Nephron progenitor cell (in vitro differentiated cells): ENCODE measurements around the gene C6orf89.

Experiments
- DNase-seq: peaks from one replicate; pipeline ENCODE4 v3.0.0; 2021
- H3K27ac Mint-ChIP-seq: 2 replicates; pipeline ENCODE4 v1.8.0; 2021; ENCODE audit warnings: mild to moderate bottlenecking, moderate library complexity, mixed read lengths
- H3K27me3 Mint-ChIP-seq: 2 replicates; pipeline ENCODE4 v1.8.0; 2021; ENCODE audit warnings: mild to moderate bottlenecking, low read depth, mixed read lengths; ENCODE audit not compliant: poor library complexity
- H3K36me3 Mint-ChIP-seq: 2 replicates; pipeline ENCODE4 v1.8.0; 2021; ENCODE audit warnings: low read depth, mixed read lengths
- H3K4me1 Mint-ChIP-seq: 2 replicates; pipeline ENCODE4 v1.8.0; 2021; ENCODE audit warnings: mixed read lengths
- H3K4me3 Mint-ChIP-seq: 2 replicates; pipeline ENCODE4 v1.8.0; 2021; ENCODE audit warnings: mild to moderate bottlenecking, moderate library complexity, mixed read lengths
- H3K9me3 Mint-ChIP-seq: 2 replicates; pipeline ENCODE4 v1.8.0; 2021; ENCODE audit warnings: mild to moderate bottlenecking, moderate library complexity, mixed read lengths
- TF ChIP-seq, protein P1 (sequence below): fragments of 200-600 bp; sonication (generic); IDR thresholded peaks from 2 replicates; pipeline ENCODE4 v1.5.0; 2021; ENCODE audit warnings: antibody characterized with exemption

C6orf89 gene

DNA sequence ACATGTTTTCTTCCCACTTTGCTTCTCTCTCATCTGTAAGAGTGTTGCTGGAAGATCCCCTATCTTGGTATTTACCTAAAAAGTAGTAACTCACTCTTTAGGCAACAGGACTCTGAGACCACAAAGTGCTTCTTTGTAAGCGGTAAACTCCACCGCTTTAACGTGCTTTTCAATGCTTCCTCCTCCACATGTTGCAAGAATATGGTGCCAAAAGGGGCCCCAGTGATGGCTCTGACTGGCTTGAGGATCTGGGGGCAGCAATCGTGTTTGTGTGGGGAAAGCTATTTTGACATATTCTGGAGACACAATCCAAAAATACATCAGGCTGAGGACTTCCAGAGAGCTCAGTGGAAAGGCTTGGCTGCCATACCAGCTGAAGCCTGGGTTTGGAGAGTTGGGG lies 34.1 kb upstream of the C6orf89 start:
- Mint-ChIP-seq H3K4me1 (peaks cover 38% of the 10 kb centered on the region), H3K27ac (peak overlapping the region; percentile 41), H3K4me3 (no peak overlapping the region), H3K36me3 (peaks cover 17% of the 10 kb centered on the region), H3K9me3 (no peaks in the 10 kb centered on the region), H3K27me3 (peaks cover 15% of the 10 kb centered on the region)
- no peak for DNase-seq
- TF ChIP-seq, protein P1, sequence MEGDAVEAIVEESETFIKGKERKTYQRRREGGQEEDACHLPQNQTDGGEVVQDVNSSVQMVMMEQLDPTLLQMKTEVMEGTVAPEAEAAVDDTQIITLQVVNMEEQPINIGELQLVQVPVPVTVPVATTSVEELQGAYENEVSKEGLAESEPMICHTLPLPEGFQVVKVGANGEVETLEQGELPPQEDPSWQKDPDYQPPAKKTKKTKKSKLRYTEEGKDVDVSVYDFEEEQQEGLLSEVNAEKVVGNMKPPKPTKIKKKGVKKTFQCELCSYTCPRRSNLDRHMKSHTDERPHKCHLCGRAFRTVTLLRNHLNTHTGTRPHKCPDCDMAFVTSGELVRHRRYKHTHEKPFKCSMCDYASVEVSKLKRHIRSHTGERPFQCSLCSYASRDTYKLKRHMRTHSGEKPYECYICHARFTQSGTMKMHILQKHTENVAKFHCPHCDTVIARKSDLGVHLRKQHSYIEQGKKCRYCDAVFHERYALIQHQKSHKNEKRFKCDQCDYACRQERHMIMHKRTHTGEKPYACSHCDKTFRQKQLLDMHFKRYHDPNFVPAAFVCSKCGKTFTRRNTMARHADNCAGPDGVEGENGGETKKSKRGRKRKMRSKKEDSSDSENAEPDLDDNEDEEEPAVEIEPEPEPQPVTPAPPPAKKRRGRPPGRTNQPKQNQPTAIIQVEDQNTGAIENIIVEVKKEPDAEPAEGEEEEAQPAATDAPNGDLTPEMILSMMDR, result no peak

DNA sequence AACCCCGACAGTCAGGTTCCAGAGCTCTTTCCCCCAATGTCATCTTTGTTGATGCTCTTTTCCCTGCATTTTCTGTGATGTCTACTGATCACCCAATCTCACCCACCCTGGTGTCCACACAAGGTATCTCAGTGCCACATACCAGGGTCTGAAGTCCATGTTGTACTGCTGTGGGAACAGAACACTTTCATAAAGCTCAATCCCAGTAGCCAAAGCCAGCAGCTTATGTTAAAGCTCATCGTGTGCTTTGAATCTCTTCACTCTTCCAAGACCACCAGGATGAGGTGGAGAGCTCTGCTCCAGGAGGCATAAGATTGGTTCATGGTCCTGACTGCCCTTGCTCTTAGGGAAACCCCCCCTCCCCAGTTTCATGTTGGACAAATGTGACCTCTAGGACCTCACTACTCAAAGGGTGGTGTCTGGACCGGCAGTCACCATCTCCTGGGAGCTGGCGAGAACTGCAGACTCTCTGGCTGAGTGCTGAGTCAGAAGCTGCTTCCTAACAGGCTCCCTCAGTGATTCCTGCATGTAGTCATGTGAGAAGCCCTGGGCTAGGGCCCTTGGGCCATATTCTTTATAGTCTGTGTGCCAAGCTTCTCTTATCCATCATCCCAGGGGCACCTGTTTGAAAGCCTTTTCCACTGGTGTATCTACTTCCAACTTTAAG lies 33.1 kb upstream of the C6orf89 start:
- Mint-ChIP-seq H3K27ac (peak overlapping the region; percentile 75), H3K4me1 (peaks cover 36% of the 10 kb centered on the region), H3K9me3 (no peaks in the 10 kb centered on the region), H3K36me3 (peaks cover 22% of the 10 kb centered on the region), H3K4me3 (no peak overlapping the region), H3K27me3 (peaks cover 10% of the 10 kb centered on the region)
- TF ChIP-seq, protein P1, result no peak
- DNase-seq, result no peak

DNA sequence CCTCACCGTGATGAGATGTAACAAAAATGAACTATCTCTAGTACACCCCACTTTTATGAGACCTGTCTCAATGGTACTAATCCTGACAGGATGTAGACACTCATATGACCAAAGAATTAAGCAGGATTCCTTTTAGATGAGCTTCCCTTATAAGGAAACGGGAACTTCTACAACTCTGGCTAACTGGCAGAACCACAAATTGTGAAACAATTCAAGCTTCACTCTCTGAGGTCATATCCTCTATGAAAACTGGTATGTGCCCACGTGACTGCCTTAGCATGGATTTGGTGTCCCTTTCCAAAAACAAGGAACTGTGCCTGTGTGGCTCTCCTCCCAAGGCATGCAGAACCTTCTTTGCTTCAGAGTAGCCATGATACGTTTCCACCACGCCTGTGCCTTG lies 32.4 kb upstream of the C6orf89 start:
- peak overlapping the region; percentile 75 for H3K27ac Mint-ChIP-seq
- DNase-seq, result no peak
- peaks cover 29% of the 10 kb centered on the region for H3K4me1 Mint-ChIP-seq
- no peak overlapping the region for H3K4me3 Mint-ChIP-seq
- no peaks in the 10 kb centered on the region for H3K9me3 Mint-ChIP-seq
- H3K36me3 Mint-ChIP-seq, result peaks cover 23% of the 10 kb centered on the region
- TF ChIP-seq, protein P1, result no peak
- peaks cover 7% of the 10 kb centered on the region for H3K27me3 Mint-ChIP-seq

DNA sequence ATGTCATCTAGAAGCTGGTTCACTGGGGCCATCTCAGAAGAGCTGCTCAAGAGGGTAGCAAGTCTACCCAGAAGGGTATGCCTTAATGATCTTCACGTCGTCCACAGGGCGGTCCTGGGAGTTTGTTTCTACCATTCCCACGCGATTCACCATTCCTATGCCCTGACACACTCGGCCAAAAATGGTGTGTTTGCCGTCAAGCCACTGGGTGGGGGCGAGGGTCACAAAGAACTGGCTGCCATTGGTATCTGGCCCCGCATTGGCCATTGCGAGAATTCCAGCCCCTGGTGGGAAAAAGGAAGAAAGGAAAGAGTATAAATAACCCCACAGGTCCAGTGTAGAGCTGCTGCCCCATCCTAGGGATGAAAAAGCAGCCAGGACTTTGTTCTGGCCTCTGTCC lies 30.0 kb upstream of the C6orf89 start:
- no peak overlapping the region for H3K27ac Mint-ChIP-seq
- H3K4me3 Mint-ChIP-seq, result no peak overlapping the region
- no peaks in the 10 kb centered on the region for H3K9me3 Mint-ChIP-seq
- H3K4me1 Mint-ChIP-seq, result peaks cover 10% of the 10 kb centered on the region
- TF ChIP-seq, protein P1, result no peak
- no peak for DNase-seq
- H3K27me3 Mint-ChIP-seq, result no peaks in the 10 kb centered on the region
- peaks cover 44% of the 10 kb centered on the region for H3K36me3 Mint-ChIP-seq

DNA sequence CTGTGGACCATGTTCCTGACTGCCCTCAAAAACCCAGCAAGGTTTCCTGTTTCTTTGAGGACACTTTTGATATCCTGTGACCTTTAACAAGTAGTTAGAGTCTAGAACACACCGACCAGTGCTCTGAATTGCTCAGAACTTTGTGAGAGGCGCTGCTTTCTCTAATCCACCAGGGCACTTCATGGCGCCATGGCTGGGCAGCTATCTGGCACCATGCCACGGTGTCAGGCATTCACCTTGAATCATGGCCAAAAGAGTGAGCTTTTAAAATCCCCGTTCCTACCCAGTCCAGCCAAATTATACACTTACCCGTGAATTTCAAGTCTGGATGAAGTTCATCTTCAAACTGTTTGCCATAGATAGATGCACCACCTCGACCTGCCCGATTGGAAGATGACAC lies 29.5 kb upstream of the C6orf89 start:
- TF ChIP-seq, protein P1, result no peak
- Mint-ChIP-seq H3K36me3 (peaks cover 49% of the 10 kb centered on the region), H3K27me3 (no peaks in the 10 kb centered on the region), H3K27ac (no peak overlapping the region), H3K9me3 (no peaks in the 10 kb centered on the region), H3K4me1 (peaks cover 6% of the 10 kb centered on the region), H3K4me3 (no peak overlapping the region)
- no peak for DNase-seq

DNA sequence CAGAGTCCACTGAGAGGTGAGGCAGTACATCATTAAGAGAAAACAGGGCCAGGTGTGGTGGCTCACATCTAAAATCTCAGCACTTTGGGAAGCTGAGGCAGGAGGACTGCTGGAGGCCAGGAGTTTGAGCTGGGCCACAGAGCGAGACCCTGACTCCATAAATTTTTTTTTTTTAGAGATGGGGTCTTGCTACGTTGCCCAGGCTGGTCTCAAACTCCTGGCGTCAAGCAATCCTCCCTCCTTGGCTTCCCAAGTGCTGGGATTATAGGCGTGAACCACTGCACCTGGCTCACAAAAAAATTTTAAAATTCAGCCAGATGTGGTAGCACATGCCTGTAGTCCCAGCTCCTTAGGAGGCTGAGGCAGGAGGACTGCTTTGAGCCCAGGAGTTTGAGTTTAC lies 28.4 kb upstream of the C6orf89 start:
- peaks cover 6% of the 10 kb centered on the region for H3K4me1 Mint-ChIP-seq
- no peaks in the 10 kb centered on the region for H3K27me3 Mint-ChIP-seq
- TF ChIP-seq, protein P1, result no peak
- no peak for DNase-seq
- no peak overlapping the region for H3K4me3 Mint-ChIP-seq
- H3K36me3 Mint-ChIP-seq, result peaks cover 53% of the 10 kb centered on the region
- H3K27ac Mint-ChIP-seq, result no peak overlapping the region
- no peaks in the 10 kb centered on the region for H3K9me3 Mint-ChIP-seq
